HG03103 (cell line): ENCODE measurements around the gene KCNN2.

Experiments used
- ATAC-seq: cut with Tn5 transposase; IDR thresholded peaks from one replicate; pipeline ENCODE4 v1.9.1; 2021; ENCODE audit warnings: low read depth; ENCODE audit not compliant: unreplicated experiment

KCNN2 gene

DNA sequence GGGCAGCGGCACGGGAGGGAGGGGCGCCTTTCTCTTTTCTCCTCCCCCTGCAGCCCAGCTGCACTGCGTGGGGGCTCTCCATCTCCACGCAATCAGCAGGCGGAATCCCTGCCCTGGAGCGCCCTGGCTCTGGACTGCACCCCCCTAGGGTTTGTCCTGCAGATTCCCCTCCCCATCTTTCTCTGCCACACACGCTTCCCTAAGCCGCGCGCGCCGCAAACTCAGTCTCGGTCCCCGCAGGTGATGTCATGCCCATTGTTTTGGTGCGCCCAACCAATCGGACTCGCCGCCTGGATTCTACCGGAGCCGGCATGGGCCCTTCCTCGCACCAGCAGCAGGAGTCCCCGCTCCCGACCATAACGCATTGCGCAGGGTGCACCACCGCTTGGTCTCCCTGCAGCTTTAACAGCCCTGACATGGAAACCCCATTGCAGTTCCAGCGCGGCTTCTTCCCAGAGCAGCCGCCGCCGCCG lies at the start of gene KCNN2:
TSS of gene KCNN2 (plus strand) at position 347 of the 473 bp plus-strand sequence. CDS start at position 417, 70 bp downstream.
- peak; percentile 42 for ATAC-seq

DNA sequence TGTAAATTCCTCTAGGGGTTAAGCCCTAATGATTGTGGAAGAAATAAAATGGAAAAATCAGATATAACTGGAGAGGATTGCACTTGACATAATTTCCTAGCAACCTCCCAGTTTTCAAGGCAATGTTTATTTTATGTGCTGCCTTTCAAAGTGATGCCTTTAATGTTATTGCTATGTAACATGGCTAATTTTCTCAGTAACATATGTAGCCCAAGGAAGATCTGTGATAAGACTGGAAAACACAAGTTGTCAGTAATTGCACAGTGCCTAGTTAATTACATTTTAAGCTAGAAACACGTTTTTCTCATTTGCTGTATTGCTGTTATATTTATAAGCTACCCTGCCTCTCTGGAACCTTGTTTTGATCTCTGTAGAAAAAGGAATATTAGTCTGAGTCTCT lies 49.2 kb upstream of the KCNN2 start:
- ATAC-seq: no peak

DNA sequence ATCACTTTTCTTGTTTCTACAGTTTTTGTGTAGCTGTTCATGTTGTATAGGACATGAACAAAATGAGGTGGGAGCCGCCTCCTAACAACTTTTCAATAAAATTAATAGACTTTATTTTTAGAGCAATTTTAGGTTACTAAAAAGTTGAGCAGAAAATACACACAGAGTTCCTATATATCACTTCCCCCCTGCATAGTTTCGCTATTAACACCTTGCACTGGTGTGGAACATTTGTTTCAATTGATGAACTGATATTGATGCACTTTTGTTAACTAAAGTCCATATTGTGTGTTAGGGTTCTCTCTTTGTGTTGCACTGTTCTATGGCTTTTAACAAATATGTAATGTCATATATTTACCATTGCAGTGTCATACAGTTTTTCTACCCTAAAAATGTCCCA lies 47.8 kb upstream of the KCNN2 start:
- ATAC-seq: no peak

DNA sequence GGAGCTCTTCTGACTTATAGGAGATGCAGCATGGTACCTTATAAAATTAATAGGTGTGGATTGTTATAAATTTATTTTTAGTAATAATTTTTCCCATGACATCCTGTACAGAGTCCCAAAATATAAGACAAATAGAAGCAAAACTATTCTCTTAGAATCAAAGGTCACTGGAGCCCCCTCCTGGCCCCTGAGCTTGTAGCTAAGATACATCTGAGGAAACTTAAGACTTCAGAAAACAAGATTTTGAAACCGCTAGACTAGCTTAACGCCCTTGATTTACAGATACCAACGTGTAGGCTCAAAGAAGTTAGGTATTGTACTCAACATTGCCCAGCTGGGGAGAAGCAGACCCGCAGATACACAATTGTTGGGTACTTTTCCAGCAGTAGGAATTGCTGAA lies 45.7 kb upstream of the KCNN2 start:
- no peak for ATAC-seq

DNA sequence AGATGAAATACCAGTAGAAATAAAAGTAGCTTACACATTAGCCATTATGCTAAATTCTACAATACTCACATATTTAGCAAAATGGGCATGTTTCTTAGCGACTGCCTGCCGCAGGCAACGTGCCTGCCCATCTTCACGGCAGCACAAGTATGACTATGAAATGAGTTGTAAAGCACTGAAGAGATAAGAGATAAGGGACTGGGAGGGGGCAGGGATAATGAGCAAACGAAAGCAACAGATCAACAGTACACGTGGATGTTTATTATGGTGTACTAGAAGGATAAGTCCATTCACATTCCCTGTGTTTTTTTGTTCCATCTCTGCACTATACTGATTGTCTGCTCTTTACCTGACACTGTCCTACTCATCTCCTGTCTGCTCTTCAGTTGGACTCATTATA lies 44.1 kb upstream of the KCNN2 start:
- no peak for ATAC-seq

DNA sequence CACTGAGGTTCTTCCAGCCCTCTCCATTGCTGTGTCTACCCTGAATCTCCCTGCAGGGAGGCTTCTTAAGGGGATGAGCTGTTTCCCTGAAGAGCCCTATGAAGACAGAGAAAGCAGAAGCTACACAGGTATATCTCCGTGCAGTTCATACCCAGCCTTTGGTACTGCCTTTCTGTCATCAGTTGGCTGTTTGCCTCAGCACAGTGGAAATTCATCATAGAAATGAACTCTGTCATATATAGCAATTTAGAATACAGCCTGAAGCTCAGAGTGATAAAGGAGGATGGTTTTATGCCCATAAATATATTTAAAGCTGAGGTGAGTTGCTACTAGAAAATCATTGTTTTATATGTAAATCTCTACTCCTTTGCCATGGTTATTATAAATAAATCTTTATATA lies 42.6 kb upstream of the KCNN2 start:
- ATAC-seq: no peak

DNA sequence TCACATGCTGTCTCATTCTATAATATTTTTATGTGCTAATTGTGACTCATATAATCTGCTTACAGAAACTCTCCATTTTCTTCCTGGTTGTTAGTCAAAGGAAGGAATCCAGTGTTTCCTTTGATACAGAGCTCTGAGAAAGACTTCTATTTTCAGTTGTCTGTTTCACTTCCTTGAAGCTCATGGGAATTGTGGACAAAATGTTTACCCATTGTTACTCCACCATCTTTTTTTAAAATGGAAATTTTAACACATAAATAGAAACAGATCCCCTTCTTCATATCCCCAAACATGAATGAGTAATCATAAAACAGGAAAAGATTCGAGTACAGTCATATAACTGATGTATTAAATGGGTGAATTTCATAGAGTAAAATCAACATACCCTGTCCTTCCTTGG lies 42.0 kb upstream of the KCNN2 start:
- ATAC-seq: no peak

DNA sequence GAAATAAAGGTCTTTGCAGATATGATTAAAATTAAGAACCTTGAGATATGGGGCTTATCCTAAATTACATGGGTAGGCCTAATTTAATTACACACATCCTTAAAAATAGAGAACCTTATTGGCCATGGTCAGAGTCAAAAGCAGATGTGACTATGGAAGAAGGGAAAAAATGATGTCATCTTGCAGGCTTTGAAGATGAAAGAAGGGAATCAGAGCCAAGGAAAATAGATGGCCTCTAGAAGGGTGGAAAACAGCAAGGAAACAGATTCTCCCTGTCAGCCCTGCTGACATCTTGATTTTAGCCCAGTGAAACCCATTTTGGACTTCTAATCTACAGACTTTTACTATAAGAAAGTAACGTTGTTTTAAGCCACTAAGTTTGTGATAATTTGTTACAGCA lies 37.6 kb upstream of the KCNN2 start:
- ATAC-seq: no peak

DNA sequence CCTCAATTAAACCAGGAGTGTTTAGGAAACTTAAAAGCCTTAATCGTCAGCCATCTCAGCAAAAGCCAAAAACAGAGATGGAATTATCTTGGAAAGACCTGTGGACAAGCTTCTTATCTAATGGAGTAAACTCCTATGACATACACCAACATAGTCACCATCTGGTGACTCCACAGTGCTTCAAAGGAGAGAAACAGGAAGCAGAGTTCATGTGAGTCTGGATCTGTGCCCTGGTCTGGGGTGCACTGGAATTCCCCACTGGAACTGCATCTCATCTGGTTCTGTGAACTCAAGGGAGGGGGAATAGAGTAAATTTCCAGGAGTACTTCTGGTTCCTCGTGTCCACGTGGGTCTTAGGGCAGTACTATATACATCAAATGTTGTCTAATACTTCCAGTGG lies 36.3 kb upstream of the KCNN2 start:
- ATAC-seq: no peak

DNA sequence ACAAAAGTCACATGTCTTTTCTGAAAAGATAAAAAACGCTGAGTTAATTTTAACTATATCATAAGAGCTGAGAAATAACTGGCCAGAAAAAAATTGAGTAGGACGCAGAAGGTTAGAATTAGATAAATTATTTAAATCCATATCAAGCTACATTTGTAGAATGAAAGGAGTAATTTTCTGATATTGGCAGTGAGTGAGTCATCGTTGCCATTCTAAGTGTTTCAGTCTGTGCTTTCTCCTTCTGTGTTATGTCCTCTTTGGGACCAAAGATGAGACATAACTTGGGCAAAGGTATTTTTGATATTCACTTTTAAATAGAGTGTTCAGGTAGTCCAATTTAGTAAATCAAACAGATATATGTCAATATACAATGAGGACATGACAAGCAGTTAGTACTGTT lies 34.4 kb upstream of the KCNN2 start:
- no peak for ATAC-seq

DNA sequence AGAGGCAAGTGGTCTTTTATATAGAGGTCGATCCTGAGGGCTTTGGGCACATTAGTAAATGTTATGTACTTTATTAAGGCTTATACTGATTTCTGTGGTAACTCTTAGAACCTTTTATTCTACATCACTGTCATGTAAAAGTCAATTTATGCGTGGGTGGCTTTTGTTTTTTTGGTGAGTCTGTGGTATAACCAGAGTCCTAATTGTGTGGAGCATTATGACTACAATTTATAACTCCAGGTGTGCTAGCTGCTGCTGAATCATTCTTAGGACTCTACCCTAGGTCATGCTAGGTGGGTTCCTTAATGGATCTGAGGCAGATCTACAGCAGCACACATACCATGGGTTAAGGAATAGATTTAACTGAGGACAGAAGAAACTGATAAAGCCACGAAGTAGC lies 33.9 kb upstream of the KCNN2 start:
- ATAC-seq: no peak

DNA sequence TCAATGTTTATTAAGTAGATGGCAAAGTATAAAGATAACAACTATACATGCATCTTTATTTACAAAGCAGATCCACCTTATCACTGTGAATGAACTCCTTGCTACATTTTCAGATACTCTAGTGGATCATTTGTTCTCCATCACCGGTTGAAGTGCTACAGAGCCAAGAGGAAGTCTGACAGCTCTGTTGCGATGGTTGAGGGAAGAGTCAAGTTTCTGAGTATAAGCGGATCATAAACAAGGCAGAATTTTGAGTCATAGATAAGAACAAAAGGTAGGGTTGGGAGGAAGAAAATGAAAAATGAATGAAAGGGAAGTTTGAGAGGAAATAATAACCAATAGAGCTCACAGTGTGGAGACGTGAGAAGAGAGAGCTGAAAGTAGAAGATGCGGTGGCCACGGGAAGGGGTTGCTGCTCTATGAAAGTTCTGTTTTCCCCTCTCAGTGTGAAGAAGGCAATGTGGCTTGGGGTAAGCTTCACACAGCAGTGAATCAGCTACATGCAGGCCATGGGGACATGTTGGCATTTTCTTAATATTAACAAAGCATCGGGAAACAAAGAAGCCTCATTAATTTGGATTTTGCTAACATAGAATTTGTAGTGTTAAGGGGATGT lies 30.8 kb upstream of the KCNN2 start:
- no peak for ATAC-seq

DNA sequence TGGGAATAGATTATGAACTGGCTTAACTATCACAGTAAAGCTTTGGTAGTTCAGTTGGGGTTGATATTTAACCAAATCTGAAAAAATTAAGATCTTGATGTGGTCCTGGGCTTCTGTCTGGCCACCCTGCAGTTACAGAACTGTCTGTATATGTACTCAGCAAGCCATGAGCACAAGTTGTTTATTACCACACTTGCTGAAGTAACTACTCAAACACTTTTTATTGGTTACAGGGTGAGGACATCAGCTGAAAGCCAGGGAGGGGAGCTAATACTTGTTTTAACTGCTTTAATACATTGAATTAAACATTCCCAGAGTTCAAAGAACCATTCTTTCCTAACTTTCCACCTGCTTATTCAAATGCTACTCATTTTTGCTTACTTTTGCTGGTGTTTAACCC lies 29.4 kb upstream of the KCNN2 start:
- no peak for ATAC-seq

DNA sequence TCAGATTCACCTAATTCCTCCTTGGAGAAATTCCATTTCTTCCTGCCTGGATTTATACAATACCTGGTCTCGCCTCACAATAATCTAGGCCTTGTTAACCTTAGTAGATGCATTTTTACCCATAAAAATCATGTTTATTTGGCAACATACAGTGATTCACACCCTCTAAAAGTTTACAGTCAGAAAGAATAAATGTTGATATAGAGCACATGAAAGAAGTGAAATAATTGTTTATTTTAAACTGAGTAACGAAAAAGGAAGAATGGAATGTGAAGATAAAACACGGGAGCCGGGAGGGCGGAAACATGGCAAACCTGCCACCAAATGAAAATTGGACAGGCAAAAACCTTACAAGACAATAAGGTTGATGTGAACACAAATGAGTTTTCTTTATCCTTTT lies 28.9 kb upstream of the KCNN2 start:
- no peak for ATAC-seq

DNA sequence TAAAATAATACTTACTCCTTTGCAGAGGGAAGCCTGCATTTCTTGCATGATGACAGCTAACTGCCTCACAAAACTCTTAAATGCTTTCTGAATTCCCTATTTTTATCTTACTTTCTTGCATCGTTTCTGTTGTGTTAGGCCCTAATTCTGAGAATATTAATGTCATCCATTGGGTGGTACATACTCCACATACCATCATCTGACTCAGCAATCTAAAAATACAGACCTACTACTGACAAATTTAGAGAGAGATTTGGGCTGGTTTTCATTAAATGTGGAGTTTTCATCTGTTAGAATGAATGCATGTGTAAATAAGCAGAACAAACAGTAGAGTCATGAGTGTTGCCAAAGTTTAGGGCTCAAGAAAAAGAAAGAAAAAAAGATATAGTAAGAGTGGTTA lies 26.5 kb upstream of the KCNN2 start:
- no peak for ATAC-seq

DNA sequence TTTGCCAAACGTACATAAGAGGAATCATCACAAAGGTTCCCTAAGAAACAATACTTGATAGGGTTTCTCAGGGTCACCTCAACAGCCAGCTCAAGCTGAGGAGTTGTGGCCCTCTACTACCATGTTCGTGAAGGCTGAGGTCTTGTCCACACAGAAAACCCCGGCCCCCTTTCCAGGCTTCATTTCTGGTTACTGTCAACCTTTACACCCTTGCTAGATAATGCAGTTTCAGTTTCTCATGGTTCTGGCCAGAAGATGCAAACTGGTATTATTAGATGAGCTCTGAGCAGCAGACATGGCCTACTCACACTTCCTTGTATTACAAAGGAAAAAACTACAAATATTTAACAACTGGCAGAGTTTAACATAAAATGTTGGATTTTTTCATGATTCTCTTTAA lies 22.8 kb upstream of the KCNN2 start:
- no peak for ATAC-seq

DNA sequence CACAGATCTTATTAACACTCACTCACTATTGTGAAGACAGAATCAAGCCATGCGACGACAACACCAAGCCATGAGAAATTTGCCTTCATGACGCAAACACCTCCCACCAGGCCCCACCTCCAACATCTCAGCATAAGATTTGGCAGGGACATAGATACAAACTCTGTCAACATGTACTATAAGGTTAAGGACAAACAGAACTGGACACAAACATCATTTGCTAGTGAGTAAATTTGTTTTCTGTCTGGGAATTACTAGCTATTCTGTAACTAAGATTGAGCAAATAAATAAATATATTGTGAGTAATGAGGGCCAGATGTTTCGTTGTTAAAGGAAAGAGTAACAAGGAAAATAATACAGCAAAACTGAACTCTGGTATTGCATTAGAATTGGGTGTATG lies 15.7 kb upstream of the KCNN2 start:
- no peak for ATAC-seq

DNA sequence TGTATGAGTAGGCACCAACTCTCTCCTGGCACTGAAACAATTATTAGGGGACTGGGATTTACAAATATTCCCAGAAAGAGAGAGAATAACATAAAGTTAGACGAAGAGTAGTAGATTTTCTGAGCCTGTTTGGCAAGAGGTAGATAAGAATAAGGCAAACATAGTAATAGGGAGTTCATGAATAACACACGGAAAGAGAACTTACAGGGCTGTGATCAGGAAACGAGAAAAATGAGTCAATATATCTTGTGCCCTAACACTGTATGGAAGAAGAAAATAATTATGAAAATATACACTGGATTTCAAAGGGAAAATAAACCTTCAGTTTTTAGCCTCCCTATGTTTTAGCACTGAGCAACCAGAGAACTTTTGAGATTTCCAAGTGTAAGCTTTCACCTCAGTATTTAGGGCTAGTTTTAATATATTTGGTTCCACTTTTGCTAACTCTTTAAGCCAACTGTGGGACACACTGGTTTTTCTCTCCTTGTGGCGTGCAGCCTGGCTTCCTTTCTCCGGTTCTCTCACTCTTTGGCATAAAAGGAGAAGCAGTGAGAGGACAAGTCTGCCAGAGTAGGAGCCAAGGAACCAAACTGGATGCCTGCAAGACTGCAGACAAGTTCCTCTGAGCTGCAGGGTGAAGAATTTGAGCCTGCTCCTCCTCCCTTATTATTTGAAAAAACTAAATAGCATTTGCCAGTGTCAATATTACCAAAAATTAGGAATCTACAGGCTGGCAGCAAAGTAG lies 6.6 kb upstream of the KCNN2 start:
- ATAC-seq: no peak

DNA sequence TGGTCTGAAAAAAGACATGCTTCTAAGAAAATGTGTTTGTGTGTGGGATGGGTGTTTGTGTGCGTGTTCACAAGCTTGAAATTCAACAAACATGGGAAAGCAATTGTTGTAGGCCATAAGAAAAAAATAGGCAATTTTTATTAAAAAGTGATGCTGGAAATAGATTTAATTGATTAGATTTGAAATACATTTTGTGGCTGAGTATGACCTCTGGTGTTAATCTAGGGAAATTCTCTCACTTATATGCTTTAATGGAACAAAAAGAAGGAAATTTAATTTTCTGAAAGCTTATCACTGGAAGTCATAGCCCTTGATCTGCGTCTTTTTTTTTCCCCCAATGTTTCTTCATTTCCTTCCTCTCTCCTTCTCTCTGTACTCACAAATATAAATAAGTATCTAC lies 3.5 kb upstream of the KCNN2 start:
- no peak for ATAC-seq

DNA sequence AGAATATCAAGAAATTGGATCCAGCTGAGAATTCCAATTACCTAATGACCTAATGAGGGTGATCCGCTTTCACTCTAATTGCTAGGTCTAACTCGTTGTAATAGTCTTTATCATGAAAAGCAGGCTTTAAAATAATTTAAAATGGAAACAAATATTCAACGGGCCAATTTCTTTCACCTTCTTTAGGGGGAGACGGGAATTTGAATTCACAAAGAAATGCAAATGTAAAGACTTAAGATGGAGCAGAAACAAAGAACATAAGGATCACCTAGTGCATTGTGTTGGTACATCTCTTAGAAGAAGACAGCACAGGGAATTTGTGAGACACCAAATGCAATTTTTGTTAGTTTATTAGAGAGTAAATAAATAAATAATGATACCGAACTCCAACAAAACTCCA lies 1.5 kb upstream of the KCNN2 start:
- no peak for ATAC-seq

DNA sequence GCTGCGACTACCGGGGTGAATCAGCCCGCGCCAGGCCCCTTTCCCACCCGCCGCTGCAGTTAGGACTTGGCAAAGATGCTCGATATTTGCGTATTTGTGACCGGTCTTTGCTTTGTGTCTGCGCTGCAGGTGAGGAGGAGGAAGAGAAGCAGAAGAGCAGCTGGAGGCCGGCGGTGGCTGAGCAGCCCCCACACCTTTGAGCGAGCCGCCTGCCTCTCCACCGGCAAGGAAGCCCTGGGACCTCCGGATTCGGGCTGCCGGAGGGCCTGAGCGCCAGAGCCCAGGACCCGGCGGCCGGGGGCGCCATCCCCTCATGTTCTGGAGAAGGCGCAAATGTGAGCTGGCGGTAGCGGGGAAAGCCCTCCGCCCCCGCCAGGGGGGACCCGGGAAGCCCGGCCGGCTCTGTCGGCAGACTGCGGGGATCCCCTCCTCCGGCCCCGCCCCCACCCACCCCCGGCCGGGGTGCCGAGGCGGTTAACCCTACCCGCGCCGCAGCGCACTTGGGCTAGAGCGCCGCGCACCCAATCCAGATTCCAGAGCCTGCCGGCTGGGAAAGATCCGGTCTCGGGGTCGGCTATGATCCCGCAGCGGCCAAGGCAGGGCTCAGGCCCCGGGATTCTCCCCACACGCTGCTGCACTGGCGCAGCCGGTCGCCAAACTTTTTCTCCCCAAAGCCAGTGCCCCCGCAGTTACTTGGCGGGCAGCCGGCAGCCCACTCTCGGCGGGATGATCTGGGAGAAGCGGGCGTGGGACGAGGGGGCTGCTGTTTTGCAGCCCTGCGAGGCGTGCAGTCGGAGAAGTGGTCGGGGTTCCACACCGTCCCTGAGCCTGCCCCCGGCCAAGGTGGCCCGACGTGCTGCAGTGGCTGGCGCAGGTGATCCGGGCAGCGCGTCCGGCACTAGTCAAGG lies 800 bp upstream of the KCNN2 start:
- ATAC-seq: no peak
